Left renal pelvis (tissue), 4 donors: ENCODE results near the gene PRIM2. TPM values are rescaled to one million over a fixed set of nuclear protein-coding genes. Genes with fewer than 3 reads are reported as not detected.
A peak's percentile ranks its signal among the peaks of the same experiment; 100 is the strongest.
"Not testable (repeated sequence)": the region's sequence is repeated elsewhere in the genome, so short reads cannot be mapped to it uniquely, and the experiment has no call there.

Experiments
- DNase-seq, 4 donors: peaks; one replicate each; pipeline ENCODE4 v3.0.0-alpha.2; 2013; ENCODE audit warnings: low read depth in 4 of 4, low spot score in 3 of 4
- polyA plus RNA-seq, 4 donors: library from polyadenylated mRNA; unstranded; fragments of 120-200 nt; gene quantifications; one replicate each; pipeline ENCODE4 v1.2.1, GENCODE V29; 2013; ENCODE audit not compliant: insufficient read length in 4 of 4

PRIM2 gene
- polyA plus RNA-seq, 4 donors = 16.1 to 22.3 (median 18.2) TPM

DNA sequence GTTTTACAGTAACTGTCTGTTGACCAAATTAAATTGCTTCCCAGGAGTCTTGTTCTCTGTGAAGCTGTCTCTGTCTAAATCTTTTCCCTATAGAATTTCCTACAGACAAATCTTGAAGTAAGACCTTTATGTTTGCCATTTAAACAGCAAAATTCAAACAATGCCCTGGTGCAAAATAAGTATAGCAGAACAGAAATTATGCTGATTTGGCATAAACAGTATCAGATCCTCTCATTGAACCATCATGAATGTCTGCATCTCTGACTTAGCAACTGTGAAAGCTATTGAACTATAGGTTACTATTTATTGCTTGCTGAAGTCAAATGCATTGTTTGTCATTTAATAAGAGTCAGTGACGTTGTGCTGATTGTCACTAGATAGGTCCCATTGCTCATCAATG, 123.3 kb downstream of the PRIM2 start:
- not testable (repeated sequence) for DNase-seq

DNA sequence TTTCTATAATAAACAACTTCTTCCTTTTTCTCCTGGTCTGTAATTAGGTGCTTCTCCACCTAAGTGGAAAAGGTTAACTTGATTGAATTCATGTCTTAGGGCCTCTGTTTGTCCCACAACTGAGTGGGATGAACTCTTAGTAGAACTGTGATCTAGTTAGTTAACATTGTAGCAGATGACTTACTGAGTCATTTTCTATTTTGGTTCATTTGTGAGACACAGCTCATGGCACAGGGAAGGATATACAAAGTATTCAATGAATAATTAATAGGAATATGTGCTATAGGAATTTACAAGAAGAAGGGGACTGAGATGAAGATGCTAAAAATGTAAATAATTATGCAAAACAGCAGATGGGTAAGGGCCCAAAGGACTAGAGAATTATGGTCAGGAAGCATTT, 124.7 kb downstream of the PRIM2 start:
- not testable (repeated sequence) for DNase-seq

DNA sequence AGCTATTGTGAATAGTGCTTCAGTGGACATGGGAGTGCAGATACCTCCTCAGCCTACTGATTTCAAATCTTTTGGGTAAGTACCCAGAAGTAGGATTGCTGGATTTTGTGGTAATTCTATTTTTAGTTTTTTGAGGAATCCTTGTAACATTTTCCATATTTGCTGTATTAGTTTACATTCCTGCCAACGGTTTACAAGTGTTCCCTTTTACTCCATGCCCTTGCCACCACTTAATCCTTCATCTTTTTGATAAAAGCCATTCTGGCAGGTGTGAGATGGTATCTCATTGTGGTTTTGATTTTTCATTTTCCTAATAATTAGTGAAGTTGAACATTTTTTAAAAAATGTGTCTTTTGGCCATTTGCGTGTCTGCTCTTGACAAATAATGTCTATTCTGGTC, 125.8 kb downstream of the PRIM2 start:
- DNase-seq = not testable (repeated sequence)

DNA sequence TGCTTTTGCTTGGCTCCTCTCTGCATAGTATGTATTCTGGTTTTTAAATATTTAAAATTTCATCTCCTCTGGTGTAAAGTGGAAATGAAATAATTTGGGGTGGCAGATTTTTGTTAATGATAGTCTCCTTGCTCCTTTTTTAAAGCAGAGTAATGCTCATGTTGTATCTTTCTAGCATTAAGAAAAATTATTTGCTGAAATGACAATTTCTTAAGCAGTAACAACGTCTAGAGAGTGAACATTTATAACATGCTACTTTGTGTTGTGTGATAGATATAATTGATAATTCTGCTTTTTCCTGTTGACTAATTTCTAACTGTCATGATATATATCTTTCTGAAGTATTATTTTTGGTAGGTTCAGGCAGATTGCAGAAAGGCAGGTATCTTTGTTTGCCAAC, 127.4 kb downstream of the PRIM2 start:
- not testable (repeated sequence) for DNase-seq

DNA sequence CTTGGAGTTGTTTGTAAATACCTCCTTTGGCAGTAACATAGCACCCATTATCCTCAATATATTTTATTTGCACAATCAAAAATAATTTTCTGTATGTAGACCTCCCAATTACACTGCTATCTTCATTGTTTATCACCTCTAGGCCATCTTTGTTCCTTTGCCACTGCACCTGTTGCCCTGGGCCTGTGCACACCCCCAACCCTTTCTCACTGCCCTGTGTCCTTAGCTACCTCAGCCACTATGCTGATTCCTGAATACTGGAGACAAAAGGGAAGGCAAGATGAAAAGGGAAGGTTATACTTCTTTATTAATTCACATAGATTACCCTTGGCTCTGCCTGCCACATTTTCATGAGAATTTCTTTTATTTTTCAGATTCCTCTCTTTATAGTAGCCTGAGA, 127.9 kb downstream of the PRIM2 start:
- not testable (repeated sequence) for DNase-seq

DNA sequence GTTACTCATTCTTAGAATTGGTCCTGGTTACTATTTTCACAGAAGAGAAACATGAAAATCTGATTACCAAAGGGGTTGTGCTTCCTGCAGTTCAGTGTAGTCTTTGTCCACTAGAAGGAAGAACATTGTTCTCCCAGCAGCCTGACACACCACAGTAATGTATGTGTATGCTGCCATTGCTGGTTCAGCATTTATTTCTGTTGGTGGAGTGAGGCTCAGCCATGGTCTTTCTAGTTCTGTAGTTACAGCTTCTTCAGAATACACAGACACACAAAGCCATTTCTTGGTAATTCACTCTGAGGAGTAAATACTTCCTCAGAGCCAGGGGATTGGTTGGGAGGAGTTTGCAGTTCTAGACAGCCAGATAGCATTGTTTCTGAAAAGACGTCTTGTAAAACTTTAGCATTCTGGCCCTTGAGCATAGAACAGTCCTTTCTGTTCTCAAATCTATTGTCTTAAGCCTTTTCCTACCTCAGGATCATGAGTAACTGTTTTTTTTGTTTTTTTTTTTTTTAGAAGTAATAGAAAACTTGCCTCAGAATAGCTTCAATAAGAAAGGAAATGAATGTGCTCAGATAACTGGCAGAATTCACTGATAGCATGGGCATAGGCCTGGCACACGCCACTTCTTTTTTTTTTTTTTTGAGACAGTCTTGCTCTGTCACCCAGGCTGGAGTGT, 128.5 kb downstream of the PRIM2 start:
- not testable (repeated sequence) for DNase-seq

DNA sequence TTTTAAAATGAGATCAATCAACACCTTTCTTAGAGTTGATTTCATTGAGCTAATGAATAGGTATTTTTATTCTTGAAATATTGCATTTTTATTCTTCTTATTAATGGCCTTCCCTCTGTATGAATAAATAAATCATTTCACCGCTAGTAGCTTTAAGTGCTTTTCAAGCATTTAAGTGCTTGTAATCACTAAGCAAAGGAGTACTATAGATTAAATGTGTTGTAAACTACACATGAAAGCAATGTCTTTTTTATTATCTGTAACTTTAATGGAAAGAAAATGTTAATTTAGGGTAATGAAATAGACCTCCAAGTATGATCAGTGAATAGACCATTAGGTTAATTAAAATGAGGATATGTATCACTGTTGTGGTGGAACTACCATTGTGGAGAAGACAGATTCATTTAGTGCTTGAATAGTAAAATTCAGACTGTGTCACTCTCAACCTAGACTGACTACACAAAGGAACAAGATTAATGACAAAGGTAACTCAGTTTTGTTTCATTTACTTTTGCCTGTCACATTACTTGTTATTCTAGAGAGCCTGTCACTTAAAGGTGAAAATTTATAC, 132.2 kb downstream of the PRIM2 start:
- DNase-seq = not testable (repeated sequence)

DNA sequence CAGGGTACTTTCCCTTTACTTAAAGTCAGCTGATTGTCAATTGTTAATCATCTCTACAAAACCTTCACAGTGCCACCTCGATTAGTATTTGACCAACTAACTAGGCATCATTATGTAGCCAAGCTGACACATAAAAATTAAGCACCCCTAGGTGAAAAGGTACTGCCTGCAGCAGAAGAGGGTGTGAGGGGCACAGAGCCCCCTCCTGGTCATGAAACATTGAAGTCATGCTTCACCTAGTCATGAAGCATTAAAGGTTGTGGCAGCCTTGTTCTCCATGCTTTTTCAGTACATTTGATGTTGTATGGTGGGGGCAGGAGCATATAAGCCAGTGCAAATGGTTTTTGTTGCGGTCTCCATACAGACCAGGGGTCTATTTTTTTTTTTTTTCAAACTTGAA, 142.4 kb downstream of the PRIM2 start:
- not testable (repeated sequence) for DNase-seq

DNA sequence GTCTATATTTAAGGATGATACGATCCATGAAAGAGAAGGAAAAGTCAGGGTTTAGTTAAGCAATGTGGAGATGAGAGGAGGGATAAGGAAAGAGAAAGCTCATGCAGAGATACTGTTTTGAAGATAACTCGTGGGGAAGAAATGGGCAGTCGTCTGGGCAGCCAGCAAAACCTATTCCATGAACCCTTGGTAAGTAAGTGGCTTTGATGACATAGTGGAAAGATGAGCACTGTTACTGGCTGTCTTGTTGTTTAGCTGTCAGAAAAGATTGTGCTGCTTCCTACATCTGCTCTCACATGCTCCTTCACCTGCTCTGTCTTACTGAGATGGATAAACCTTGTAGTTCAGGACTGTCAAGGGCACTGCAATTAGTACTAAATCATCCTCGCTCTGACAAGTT, 143.6 kb downstream of the PRIM2 start:
- DNase-seq = not testable (repeated sequence)

DNA sequence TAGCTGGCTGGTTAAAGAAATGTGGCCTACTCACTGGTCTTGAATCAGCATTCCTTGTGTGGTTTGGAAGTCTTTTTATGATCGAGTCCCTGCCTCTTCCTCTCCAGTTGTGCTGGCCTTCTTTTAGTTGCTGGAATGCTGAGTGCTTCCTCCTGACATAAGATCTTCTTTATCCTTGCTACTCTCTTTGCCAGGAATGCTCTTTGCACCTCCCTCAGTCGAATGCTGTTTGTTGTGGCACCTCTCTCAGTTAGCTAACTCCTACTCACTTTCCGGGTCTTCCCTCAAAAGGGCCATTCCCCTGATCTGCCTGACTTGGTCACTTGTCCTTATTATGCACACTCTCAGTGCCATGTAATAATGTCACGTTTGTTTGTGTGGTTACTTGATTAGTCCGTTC, 146.4 kb downstream of the PRIM2 start:
- DNase-seq = not testable (repeated sequence)

DNA sequence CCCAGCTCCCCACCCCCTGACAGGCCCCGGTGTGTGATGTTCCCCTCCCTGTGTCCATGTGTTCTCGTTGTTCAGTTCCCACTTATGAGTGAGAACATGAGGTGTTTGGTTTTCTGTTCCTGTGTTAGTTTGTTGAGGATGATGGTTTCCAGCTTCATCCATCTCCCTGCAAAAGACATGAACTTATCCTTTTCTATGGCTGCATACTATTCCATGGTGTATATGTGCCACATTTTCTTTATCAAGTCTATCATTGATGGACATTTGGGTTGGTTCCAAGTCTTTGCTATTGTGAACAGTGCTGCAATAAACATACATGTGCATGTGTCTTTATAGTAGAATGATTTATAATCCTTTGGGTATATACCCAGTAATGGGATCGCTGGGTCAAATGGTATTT, 148.5 kb downstream of the PRIM2 start:
- DNase-seq = not testable (repeated sequence)

DNA sequence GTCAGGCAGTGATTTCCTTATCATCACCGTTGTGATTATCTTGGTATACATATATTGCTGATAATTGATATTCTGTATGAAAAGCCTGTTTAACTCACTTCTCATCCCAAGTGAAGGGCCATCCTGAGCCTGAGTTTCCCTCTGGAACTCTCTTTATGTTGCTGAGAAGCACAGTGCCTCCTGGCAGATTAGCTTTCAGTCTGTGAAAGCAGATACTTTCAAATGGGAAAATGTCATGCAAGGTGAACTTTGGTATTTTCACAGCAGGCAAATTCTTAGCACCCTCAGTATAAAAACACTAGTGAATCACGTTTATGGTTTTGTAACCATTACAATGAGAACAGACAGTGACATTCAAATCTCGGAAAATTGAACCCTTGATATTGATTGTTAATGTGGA, 151.6 kb downstream of the PRIM2 start:
- peak in 1 of 4 donors; percentile 44 for DNase-seq

DNA sequence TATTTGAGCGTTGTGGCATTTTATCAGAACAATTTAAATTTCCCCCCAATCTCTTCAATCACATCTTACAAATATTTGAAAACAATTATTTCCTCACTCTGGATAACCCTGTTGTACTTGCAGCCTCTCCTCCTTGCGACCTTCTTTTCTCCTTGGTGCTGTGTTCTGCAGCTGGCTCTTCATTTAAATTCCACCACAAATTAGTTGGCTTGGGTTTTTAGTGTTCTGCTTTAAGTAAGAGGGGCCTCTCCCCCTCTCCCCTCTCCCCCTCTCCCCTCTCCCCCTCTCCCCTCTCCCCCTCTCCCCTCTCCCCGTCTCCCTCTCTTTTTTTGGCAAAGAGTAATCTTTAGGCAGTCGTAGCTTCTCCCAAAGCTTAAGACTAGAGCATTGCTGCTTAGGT, 152.7 kb downstream of the PRIM2 start:
- not testable (repeated sequence) for DNase-seq

DNA sequence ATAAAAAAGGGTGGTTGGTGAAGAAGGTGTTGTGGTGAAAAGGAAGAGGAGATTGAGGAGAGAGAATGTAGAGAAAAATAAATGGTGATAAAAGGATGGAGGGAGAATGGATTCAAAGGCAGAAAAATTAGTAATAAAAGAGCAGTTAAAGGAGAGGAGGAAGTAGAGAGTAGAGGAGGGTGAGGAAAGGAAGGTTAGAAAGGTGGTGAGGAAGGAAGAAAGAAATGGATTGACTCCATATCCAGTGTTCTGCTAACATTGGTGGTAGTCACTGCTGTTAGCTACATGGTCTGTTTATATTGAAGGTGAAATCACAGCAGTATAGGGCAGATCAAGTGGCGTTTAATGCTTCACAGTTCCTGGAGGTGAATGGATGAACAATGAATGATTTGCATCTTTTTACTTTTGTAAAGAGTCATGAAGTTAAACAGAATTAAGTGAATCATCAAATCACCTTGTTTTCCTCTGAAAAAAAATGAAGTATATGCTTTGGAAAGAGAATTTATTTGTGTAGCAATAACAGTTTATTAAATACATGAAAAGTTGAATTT, 154.0 kb downstream of the PRIM2 start:
- DNase-seq = not testable (repeated sequence)

DNA sequence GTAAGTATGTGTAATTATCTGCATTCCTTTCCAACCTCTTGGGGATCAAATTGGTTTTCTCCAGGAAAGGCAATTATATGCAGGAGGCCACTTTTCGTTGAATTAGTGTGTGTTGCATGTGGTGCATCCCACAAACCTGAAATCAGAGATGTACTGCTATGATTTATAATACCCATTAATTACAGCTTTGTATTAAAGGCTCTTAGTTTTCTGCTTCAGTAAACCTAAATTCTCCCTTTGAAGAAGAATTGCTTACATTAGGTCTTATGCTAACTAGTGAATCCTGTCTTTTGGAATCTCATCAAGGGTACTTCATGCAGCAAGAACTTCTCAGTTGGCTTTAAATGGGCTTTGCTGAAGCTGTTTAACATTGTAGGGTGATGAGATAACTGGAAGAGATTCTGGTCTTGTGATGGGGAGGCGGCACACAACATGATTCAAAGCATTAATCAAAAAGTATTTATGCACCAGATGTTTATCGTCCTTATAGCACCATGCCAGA, 155.5 kb downstream of the PRIM2 start:
- not testable (repeated sequence) for DNase-seq

DNA sequence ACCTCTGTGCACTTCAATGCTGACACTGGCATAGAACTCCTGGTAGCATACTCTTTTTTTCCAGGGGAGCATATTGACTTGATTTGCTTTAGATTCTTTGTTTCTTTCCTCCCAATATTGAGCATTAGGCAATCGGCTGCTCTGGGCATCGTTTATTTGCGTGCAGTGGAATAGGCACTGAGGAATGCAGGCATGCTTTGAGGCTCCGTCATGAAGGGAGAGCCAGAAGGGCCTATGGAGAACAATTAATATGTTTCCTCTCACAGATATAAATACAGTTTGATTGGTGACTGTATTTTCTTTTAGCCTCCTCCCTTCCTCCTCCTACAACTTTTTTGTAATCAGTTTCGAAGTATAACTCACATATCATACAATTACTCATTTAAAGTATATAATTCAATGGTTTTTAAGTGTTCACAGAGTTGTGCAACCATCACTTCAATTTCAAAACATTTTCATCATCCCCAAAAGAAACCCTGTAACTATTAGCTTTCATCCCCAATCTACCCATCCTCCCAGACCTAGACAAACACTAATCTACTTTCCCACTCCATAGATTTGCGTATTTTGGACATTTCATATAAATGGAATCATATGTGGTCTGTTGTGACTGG, 157.5 kb downstream of the PRIM2 start:
- DNase-seq = not testable (repeated sequence)

DNA sequence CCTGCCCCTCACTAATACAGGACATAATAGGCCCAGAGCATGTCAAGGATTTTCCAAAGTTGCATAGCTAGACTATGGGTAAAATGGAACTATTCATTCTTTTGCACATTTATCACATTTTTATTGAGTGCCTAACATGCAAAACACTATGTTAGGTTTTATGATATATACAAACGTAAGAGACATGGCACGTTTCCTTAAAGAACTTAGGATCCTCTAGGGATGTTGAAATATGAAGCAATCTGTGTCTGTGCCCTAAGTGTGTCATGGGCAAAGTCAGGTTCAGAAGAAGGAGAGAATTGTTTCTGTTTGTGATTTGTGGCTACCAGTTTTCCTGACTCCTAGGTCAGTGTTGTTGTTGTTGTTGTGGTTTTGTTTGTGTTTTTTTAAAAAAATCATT, 158.2 kb downstream of the PRIM2 start:
- DNase-seq = not testable (repeated sequence)

DNA sequence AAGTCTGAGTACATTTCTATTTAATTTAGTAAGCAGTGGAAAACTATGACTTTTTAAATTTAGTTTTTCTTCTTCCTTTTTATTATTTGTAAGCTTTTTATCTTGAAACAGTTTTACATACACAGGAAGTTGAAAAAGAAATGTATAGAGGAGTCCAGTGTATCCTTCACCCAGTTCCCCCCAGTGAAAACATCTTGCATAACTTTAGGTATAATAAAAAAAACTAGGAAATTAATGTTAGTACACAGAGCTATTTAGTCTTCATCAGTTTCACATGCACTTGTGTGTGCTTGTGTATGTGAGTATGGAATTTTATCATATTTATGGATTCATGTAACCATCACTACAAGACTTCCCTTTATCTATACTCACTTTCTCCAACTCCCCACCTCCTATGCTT, 162.8 kb downstream of the PRIM2 start:
- DNase-seq = not testable (repeated sequence)

DNA sequence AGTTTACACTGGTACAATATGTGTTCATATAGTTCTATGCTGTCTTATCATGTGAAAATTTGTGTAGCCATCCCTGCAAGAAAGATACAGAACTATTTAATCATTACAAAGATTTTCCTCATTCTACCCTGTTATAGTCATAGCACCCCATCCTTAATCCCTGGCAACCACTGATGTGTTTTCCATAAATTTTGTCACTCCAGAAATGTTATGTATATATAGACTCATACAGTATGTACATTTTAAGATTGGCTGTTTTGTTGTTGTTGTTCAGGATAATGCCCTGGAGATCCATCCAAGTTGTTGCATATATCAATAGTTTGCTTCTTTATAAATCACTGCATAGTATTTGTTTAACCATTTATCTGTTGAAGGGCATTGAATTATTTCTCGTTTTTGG, 163.7 kb downstream of the PRIM2 start:
- not testable (repeated sequence) for DNase-seq

DNA sequence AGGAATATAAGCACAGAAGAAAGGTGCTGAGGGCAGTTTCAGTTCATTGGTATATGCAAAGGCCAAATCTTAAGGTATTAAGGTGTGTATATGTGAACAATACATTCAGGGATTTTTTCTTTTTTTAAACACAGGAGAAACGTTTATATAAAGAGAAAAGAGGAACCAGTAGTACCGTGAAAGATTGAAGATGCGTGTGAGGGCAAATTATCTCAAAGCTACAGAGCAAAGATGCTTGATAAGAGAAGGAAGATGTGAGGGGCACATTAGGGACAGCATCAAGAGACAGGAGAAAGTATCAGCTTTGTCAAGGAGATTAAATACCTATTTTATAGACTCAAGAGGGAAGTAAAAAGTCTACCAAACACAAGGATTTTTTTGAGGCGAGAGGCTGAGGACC, 165.0 kb downstream of the PRIM2 start:
- DNase-seq = not testable (repeated sequence)

DNA sequence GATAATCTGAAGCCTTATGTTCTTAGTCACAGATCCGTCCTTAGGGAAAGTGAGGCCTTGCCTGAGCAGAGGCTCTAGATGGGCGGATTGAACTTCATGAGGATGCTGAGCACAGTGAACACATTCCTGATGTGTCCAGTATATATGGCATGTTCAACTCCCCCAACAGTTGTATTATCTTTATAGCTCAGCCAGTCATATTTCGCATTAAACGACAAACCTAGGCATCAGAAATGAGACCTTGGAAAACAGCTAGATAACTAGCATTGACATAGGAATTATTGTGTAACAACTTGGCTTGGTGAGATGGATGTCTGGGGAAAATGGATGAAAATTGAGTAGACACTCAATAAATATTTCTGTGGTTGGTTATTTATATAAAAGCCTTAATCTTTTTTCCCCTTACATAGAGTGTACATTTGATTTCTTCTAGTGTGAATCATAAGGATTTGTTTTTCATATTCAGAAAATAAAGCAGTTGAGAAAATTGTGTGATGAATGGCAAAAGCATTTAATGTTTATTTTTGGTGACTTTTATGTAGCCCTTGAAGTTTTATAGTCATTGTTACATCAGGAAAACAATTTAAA, 169.2 kb downstream of the PRIM2 start:
- DNase-seq = not testable (repeated sequence)
